Upper lobe of right lung (tissue), 1 donor: ENCODE measurements around the gene ABHD17A. TPM values are rescaled to one million over a fixed set of nuclear protein-coding genes. Genes with fewer than 3 reads are reported as not detected.

Source experiments
- ATAC-seq: fragments of 200-7000 bp; cut with Tn5 transposase; one replicate; pipeline ENCODE4 v1.9.1; 2020; ENCODE audit warnings: mild to moderate bottlenecking, moderate library complexity
- DNase-seq: peaks from one replicate; pipeline ENCODE4 v3.0.0-alpha.2; 2020
- H3K27ac ChIP-seq: fragments of 200-600 bp; one replicate; pipeline ENCODE4 v1.8.0; 2022
- H3K27me3 ChIP-seq: fragments of 200-600 bp; one replicate; pipeline ENCODE4 v1.8.0; 2022; ENCODE audit warnings: mild to moderate bottlenecking
- H3K36me3 ChIP-seq: fragments of 200-600 bp; one replicate; pipeline ENCODE4 v1.8.0; 2022
- H3K4me1 ChIP-seq: fragments of 200-600 bp; one replicate; pipeline ENCODE4 v1.8.0; 2022
- H3K4me3 ChIP-seq: fragments of 200-600 bp; one replicate; pipeline ENCODE4 v1.8.0; 2022; ENCODE audit warnings: mild to moderate bottlenecking
- H3K9me3 ChIP-seq: fragments of 200-600 bp; one replicate; pipeline ENCODE4 v1.8.0; 2022
- CTCF ChIP-seq: fragments of 200-600 bp; IDR thresholded peaks from one replicate; pipeline ENCODE4 v1.8.0; 2022; ENCODE audit warnings: antibody characterized with exemption
- intact Hi-C: fragments of 100-400 bp; cut with DNase I; formaldehyde crosslinking; loops from one replicate; pipeline ENCODE4 v1.11.0; 2022
- total RNA-seq: library from RNA; stranded (reverse); fragmentation: NEBNext Ultra II Directional; extraction: Animal tissue kit (Norgen Biotek cat#: 25700); gene quantifications from one replicate; pipeline ENCODE4 v1.2.1, GENCODE V29; 2021
- donor health status: DM: no; HTN: yes; CAD: no; lungs with severe emphysema.

The ABHD17A gene
- total RNA-seq, 1 donor from 2014 or later = 76.1 TPM

GRCh38 chr19:1848399-1849131, 36.7 kb downstream of the ABHD17A start, which contains the start of gene REXO1:
Gene REXO1, minus strand, starts transcription at chr19:1848483. Its CDS starts 125 bp downstream, at chr19:1848358.
- Histone ChIP-seq H3K9me3 (no peaks in the 10 kb centered on the region), H3K36me3 (no peaks in the 10 kb centered on the region), H3K4me3 (peak within 1 kb of the TSS; percentile 80), H3K27me3 (no peaks in the 10 kb centered on the region), H3K4me1 (peaks cover 57% of the 10 kb centered on the region), H3K27ac (peak within 1 kb of the TSS; percentile 100)
- ATAC-seq (peak; percentile 90), DNase-seq (peak; percentile 97)
- intact Hi-C loops = no loop called here
- peak; percentile 98 for TF ChIP-seq CTCF

GRCh38 chr19:1847684-1848398, 37.5 kb downstream of the ABHD17A start:
- H3K4me3 ChIP-seq = peak overlapping the region; percentile 80
- peak; percentile 6 for ATAC-seq
- H3K27me3 ChIP-seq = no peaks in the 10 kb centered on the region
- H3K36me3 ChIP-seq = no peaks in the 10 kb centered on the region
- TF ChIP-seq CTCF = no peak
- H3K9me3 ChIP-seq = no peaks in the 10 kb centered on the region
- peaks cover 56% of the 10 kb centered on the region for H3K4me1 ChIP-seq
- intact Hi-C loops = no loop called here
- DNase-seq = peak; percentile 79
- H3K27ac ChIP-seq = peak overlapping the region; percentile 100

- intact Hi-C loops = no loop called here
- Histone ChIP-seq H3K27ac (peak overlapping the region; percentile 100), H3K36me3 (no peaks in the 10 kb centered on the region), H3K27me3 (no peaks in the 10 kb centered on the region), H3K4me3 (peak overlapping the region; percentile 80), H3K4me1 (peaks cover 51% of the 10 kb centered on the region), H3K9me3 (no peaks in the 10 kb centered on the region)
- DNase-seq (no peak), ATAC-seq (no peak)
- TF ChIP-seq CTCF = no peak
Measured at GRCh38 chr19:1847348-1847683, 38.0 kb downstream of the ABHD17A start.

GRCh38 chr19:1846517-1847204, 38.6 kb downstream of the ABHD17A start:
- H3K36me3 ChIP-seq = no peaks in the 10 kb centered on the region
- no peak for TF ChIP-seq CTCF
- H3K27me3 ChIP-seq = no peaks in the 10 kb centered on the region
- no peak for ATAC-seq
- DNase-seq = no peak
- H3K4me1 ChIP-seq = peaks cover 52% of the 10 kb centered on the region
- H3K9me3 ChIP-seq = no peaks in the 10 kb centered on the region
- intact Hi-C loops = no loop called here
- peak overlapping the region; percentile 100 for H3K27ac ChIP-seq
- H3K4me3 ChIP-seq = peak overlapping the region; percentile 80

- H3K4me1 ChIP-seq = peaks cover 54% of the 10 kb centered on the region
- H3K4me3 ChIP-seq = no peak overlapping the region
- no peaks in the 10 kb centered on the region for H3K27me3 ChIP-seq
- TF ChIP-seq CTCF = no peak
- ATAC-seq (no peak), DNase-seq (no peak)
- H3K9me3 ChIP-seq = no peaks in the 10 kb centered on the region
- H3K36me3 ChIP-seq = no peaks in the 10 kb centered on the region
- intact Hi-C loops = no loop called here
- H3K27ac ChIP-seq = no peak overlapping the region
Measured at GRCh38 chr19:1845642-1846041, 39.7 kb downstream of the ABHD17A start.
